Tibial nerve (tissue), 4 donors: ENCODE data around the gene ZNF513. TPM values are rescaled to one million over a fixed set of nuclear protein-coding genes. Genes with fewer than 3 reads are reported as not detected.

Source experiments
- DNase-seq, 2 donors: peaks; one replicate each; pipeline ENCODE4 v3.0.0-alpha.2; 2019; ENCODE audit warnings: low spot score in 2 of 2
- H3K27ac ChIP-seq, 4 donors: fragments of 200-600 bp; sonication (generic) in 3 of 4; one replicate each; pipeline ENCODE4 v1.5.1; 2017 to 2019; ENCODE audit warnings: mild to moderate bottlenecking in 1 of 4
- H3K27me3 ChIP-seq, 2 donors: fragments of 200-600 bp; sonication (generic) in 1 of 2; one replicate each; pipeline versions ENCODE4 v1.5.1 to v1.6.0; 2017 to 2019
- H3K36me3 ChIP-seq, 3 donors: fragments of 200-600 bp; sonication (generic); one replicate each; pipeline ENCODE4 v1.5.1; 2018 to 2019
- H3K4me1 ChIP-seq, 4 donors: fragments of 200-600 bp; sonication (generic) in 3 of 4; one replicate each; pipeline ENCODE4 v1.5.1; 2017 to 2019
- H3K4me3 ChIP-seq, 4 donors: fragments of 200-600 bp; sonication (generic) in 3 of 4; one replicate each; pipeline ENCODE4 v1.5.1; 2017 to 2019; ENCODE audit warnings: mild to moderate bottlenecking in 1 of 4, moderate library complexity in 1 of 4
- H3K9me3 ChIP-seq, 4 donors: fragments of 200-600 bp; sonication (generic) in 3 of 4; one replicate each; pipeline ENCODE4 v1.5.1; 2017 to 2019
- CTCF ChIP-seq, 5 experiments: fragments of 200-600 bp in 3 of 5; fragments of 450-650 bp in 2 of 5; sonication (generic) in 3 of 5; IDR thresholded peaks; one replicate each; pipeline ENCODE4 v1.5.1; 2016 to 2019; ENCODE audit warnings: antibody characterized with exemption in 5 of 5, mild to moderate bottlenecking in 3 of 5, moderate library complexity in 2 of 5
- EP300 ChIP-seq, 2 donors: sonication (generic); formaldehyde crosslinking; IDR thresholded peaks; one replicate each; pipeline ENCODE4 v1.6.1; 2017; ENCODE audit warnings: antibody characterized with exemption in 2 of 2, mild to moderate bottlenecking in 1 of 2
- POLR2A ChIP-seq, 2 donors: fragments of 450-650 bp; IDR thresholded peaks; one replicate each; pipeline ENCODE4 v1.6.1; 2017; ENCODE audit warnings: antibody characterized with exemption in 2 of 2, mild to moderate bottlenecking in 2 of 2, moderate library complexity in 2 of 2
- WGBS, 2 donors: methylation state at CpG; one replicate each; pipeline ENCODE4 v1.1.5; 2018; 5-methylcytosine and 5-hydroxymethylcytosine counted together
- total RNA-seq, 4 donors: library from RNA; depleted of rRNA; stranded (reverse); fragments of >200 nt; gene quantifications; one replicate each; pipeline ENCODE4 v1.1.0, GENCODE V29; 2016

The ZNF513 gene
- total RNA-seq, 4 donors from 2014 or later, result 12.9 to 16.8 (median 14.4) TPM

GRCh38 chr2:27409321-27410073 lies 29.0 kb upstream of the ZNF513 start, which contains the start of gene PPM1G:
TSS of gene PPM1G (minus strand) at chr2:27409591. CDS start at chr2:27409422, 169 bp downstream.
- WGBS, 2 donors, result 1% methylated on average over 64 to 81 of the region's 82 CpGs
- TF ChIP-seq POLR2A (IDR thresholded peaks at IDR 0.05) (peak; percentile 3 to 52), CTCF (IDR thresholded peaks at IDR 0.05) (peak in 1 of 5 experiments; percentile 32), EP300 (IDR thresholded peaks at IDR 0.05) (peak in 1 of 2 donors; percentile 76)
- Histone ChIP-seq H3K36me3 (peaks cover 0 to 15% (median 0%) of the 10 kb centered on the region in 3 donors), H3K4me1 (peaks cover 0 to 34% (median 6%) of the 10 kb centered on the region in 4 donors), H3K27me3 (no peaks in the 10 kb centered on the region), H3K27ac (peak within 1 kb of the TSS; percentile 26 to 88 (median 81)), H3K4me3 (peak within 1 kb of the TSS; percentile 78 to 99 (median 98)), H3K9me3 (no peaks in the 10 kb centered on the region)
- peak; percentile 82 to 89 for DNase-seq

DNA sequence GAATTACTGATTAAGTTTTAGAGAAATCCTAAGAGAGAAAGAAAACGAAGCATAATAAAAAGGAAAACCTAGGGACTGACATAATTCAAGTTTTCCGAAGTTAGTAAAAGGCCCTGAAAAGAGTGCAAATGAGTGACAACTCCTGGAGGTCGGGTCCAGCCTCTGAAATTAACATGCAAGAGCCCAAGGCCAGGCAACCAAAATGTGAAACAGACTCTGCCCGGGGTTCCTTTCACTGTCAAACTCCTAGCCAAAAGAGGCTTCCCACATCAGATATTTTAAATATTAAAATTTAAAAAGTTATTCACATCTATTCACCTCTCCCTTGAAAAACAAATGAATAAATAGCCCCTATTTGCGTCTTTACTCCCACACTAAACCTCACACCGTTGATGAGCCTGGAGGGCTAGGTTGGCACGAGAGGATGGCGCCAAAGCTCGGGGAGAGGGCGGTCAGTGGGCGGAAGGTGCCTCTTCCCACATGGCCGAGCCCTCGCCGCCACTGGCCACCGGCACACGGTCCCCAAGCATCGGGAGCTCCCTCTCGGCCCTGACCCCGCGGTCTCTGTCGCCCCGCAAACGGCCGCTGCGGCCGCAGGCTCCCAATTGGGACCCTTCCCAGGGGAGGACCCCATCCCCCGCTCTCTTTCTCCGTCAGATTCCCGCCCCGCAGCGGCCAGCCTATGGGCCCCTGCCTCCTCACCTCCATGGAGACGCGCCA lies 28.2 kb upstream of the ZNF513 start:
- Histone ChIP-seq H3K9me3 (no peaks in the 10 kb centered on the region), H3K36me3 (peaks cover 0 to 15% (median 0%) of the 10 kb centered on the region in 3 donors), H3K27ac (peak overlapping the region; percentile 23 to 88 (median 81)), H3K27me3 (no peaks in the 10 kb centered on the region), H3K4me1 (peaks cover 0 to 35% (median 6%) of the 10 kb centered on the region in 4 donors), H3K4me3 (peak overlapping the region; percentile 78 to 99 (median 98))
- no peak for DNase-seq
- TF ChIP-seq EP300 (IDR thresholded peaks at IDR 0.05) (no peak), POLR2A (IDR thresholded peaks at IDR 0.05) (no peak), CTCF (IDR thresholded peaks at IDR 0.05) (no peak)
- 0 to 1% methylated on average over 33 of the region's 33 CpGs for WGBS, 2 donors

DNA sequence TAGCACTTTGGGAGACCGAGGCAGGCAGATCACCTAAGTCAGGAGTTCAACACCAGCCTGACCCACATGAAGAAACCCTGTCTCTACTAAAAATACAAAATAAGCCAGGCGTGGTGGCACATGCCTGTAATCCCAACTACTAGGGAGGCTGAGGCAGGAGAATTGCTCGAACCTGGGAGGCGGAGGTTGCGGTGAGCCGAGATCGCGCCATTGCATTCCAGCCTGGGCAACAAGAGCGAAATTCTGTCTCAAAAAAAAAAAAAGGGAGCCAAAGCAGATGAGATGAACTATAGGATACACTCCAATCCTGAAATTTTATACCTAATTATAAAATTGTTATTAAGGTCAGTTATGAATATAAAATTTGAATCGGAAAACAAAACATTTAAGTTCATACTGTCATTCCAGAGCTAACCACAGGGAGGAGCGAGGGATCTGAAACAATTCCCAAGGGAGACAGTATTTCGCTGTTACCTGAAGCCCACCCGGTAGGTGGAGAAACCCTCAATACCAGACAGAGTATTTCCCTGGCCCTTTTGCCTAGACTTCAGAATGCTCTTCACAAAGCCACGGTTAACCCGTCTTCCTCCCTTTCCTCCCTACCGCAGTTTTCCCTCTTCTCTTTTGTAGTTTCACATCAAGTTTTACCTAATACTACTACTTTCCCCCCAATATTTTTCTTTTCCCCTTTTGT lies 27.4 kb upstream of the ZNF513 start:
- peak in 1 of 2 donors; percentile 16 for DNase-seq
- H3K4me3 ChIP-seq, result peak overlapping the region in 3 of 4 donors; percentile 96 to 99 (median 99)
- no peak overlapping the region for H3K27ac ChIP-seq

GRCh38 chr2:27400348-27401135 lies 20.0 kb upstream of the ZNF513 start:
- TF ChIP-seq CTCF (IDR thresholded peaks at IDR 0.05), result no peak
- TF ChIP-seq EP300 (IDR thresholded peaks at IDR 0.05), result no peak
- TF ChIP-seq POLR2A (IDR thresholded peaks at IDR 0.05), result no peak
- peaks cover 0 to 3% (median 1%) of the 10 kb centered on the region in 4 donors for H3K4me1 ChIP-seq
- no peak for DNase-seq
- 97 to 98% methylated on average over 2 of the region's 2 CpGs for WGBS, 2 donors
- peaks cover 0 to 6% (median 0%) of the 10 kb centered on the region in 3 donors for H3K36me3 ChIP-seq
- no peaks in the 10 kb centered on the region for H3K27me3 ChIP-seq
- H3K27ac ChIP-seq, result no peak overlapping the region
- no peak overlapping the region for H3K4me3 ChIP-seq
- no peaks in the 10 kb centered on the region for H3K9me3 ChIP-seq

More for the DNA sequence above, 27.4 kb upstream of the ZNF513 start:
- TF ChIP-seq EP300 (IDR thresholded peaks at IDR 0.05) (no peak), CTCF (IDR thresholded peaks at IDR 0.05) (peak; percentile 12 to 46 (median 33)), POLR2A (IDR thresholded peaks at IDR 0.05) (no peak)
- peaks cover 0 to 36% (median 6%) of the 10 kb centered on the region in 4 donors for H3K4me1 ChIP-seq
- peaks cover 0 to 15% (median 0%) of the 10 kb centered on the region in 3 donors for H3K36me3 ChIP-seq
- no peaks in the 10 kb centered on the region for H3K9me3 ChIP-seq
- 50 to 52% methylated on average over 16 of the region's 16 CpGs for WGBS, 2 donors
- H3K27me3 ChIP-seq, result no peaks in the 10 kb centered on the region
